ENCODE measurements around the gene ANXA3. TPM values are rescaled to one million over a fixed set of nuclear protein-coding genes. Genes with fewer than 3 reads are reported as not detected.

ANXA3 gene
- total RNA-seq, 4 donors from 2014 or later, result 45.7 to 84.9 (median 61.1) TPM

GRCh38 chr4:78624048-78624447 lies 72.5 kb downstream of the ANXA3 start:
- no peaks in the 10 kb centered on the region for H3K27me3 ChIP-seq
- H3K9me3 ChIP-seq, result no peaks in the 10 kb centered on the region
- H3K4me3 ChIP-seq, result no peak overlapping the region
- WGBS, 2 donors, result 77 to 79% methylated on average over 5 to 7 of the region's 7 CpGs
- no peaks in the 10 kb centered on the region for H3K36me3 ChIP-seq
- TF ChIP-seq POLR2A (IDR thresholded peaks at IDR 0.05), result no peak
- no peak for TF ChIP-seq CTCF (IDR thresholded peaks at IDR 0.05)
- H3K27ac ChIP-seq, result peak overlapping the region; percentile 3 to 62 (median 33)
- H3K4me1 ChIP-seq, result peaks cover 0 to 41% (median 5%) of the 10 kb centered on the region in 3 donors
- no peak for DNase-seq
- intact Hi-C loops (cut with DNase I), result no loop called here

DNA sequence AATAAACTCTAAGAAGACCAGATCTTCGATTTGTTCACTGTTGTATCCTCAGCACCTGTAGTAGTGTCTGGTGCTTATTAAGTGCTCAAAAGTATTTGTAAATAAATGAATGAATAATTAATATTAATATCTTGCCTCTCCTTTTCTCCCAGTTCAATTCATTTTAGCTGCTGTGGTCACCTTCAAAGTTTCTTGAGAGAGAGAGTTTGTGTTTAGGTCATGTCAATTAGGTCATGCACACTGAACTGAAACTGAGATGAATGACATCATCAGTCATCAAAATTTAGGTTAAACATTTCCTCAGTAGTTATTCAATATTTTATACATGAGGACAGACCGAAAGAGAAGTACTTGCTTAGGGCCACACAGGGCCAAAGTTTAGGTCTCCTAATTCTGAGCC lies 73.5 kb downstream of the ANXA3 start:
- no peak for DNase-seq
- intact Hi-C loops (cut with DNase I), result no loop called here

GRCh38 chr4:78627046-78627965 lies 75.7 kb downstream of the ANXA3 start:
- TF ChIP-seq CTCF (IDR thresholded peaks at IDR 0.05), result no peak
- no peak for TF ChIP-seq POLR2A (IDR thresholded peaks at IDR 0.05)
- no peaks in the 10 kb centered on the region for H3K36me3 ChIP-seq
- H3K27me3 ChIP-seq, result no peaks in the 10 kb centered on the region
- H3K9me3 ChIP-seq, result no peaks in the 10 kb centered on the region
- no peak for DNase-seq
- H3K4me3 ChIP-seq, result no peak overlapping the region
- peak overlapping the region in 2 of 4 donors; percentile 49 to 53 for H3K27ac ChIP-seq
- intact Hi-C loops (cut with DNase I), result no loop called here
- WGBS, 2 donors, result 52 to 66% methylated on average over 3 of the region's 3 CpGs
- H3K4me1 ChIP-seq, result peaks cover 5 to 48% (median 9%) of the 10 kb centered on the region in 3 donors

More for the DNA sequence above, 73.5 kb downstream of the ANXA3 start:
- TF ChIP-seq CTCF (IDR thresholded peaks at IDR 0.05) (no peak), POLR2A (IDR thresholded peaks at IDR 0.05) (no peak)
- Histone ChIP-seq H3K36me3 (no peaks in the 10 kb centered on the region), H3K4me1 (peaks cover 5 to 48% (median 7%) of the 10 kb centered on the region in 3 donors), H3K4me3 (no peak overlapping the region), H3K27me3 (no peaks in the 10 kb centered on the region), H3K9me3 (no peaks in the 10 kb centered on the region), H3K27ac (peak overlapping the region in 2 of 4 donors; percentile 47 to 62)
- WGBS, 2 donors, result 83 to 86% methylated on average over 2 of the region's 2 CpGs

DNA sequence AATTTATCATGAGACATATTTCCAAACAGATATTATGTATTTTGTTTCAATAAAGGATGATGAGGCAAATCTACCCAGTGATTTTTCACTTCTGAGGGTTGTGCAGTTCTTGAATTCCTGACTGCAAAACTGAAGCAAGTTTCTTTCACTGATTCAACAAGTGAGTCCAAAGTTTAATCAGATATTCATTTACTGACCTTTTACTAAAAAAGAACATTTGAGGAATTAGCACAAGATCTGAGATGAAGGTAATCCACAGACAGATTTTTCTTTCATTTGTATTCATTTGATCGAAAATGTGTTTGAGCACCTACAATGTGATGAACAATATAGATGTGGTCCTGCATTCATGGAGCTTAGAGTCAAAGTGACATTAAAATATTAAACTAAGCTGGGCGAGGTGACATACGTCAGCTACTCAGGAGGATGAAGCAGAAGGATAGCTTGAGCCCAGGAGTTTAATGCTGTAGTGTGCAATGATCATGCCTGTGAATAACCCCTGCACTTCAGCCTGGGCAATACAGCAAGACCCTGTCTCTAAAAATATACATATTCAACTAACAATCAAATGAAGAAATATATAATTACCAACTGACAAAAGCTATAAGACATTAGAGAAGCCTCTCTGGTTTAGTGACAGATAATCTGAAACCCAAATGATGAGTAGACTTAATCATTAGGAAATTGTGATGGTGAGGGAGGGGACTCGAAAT lies 76.6 kb downstream of the ANXA3 start:
- intact Hi-C loops (cut with DNase I), result no loop called here

More for the DNA sequence above, 76.6 kb downstream of the ANXA3 start:
- Histone ChIP-seq H3K9me3 (no peaks in the 10 kb centered on the region), H3K36me3 (no peaks in the 10 kb centered on the region), H3K27me3 (no peaks in the 10 kb centered on the region), H3K4me1 (peaks cover 5 to 48% (median 9%) of the 10 kb centered on the region in 3 donors), H3K4me3 (no peak overlapping the region), H3K27ac (peak overlapping the region in 3 of 4 donors; percentile 10 to 53 (median 49))
- DNase-seq, result no peak
- no peak for TF ChIP-seq CTCF (IDR thresholded peaks at IDR 0.05)
- no peak for TF ChIP-seq POLR2A (IDR thresholded peaks at IDR 0.05)
- 84% methylated on average over 4 of the region's 4 CpGs for WGBS, 2 donors

Data from esophagus squamous epithelium (tissue), 5 donors.